GM15510 (cell line): ENCODE data around the gene TMIE.

ENCODE experiments used
- POLR2A ChIP-seq: IDR thresholded peaks from 3 replicates; pipeline ENCODE4 v1.6.1; 2011; ENCODE audit warnings: borderline replicate concordance; ENCODE audit not compliant: insufficient read length; ENCODE audit errors: extremely low read depth

Gene TMIE

GRCh38 chr3:46665763-46666452 lies 35.3 kb upstream of the TMIE start:
- no peak for TF ChIP-seq POLR2A

GRCh38 chr3:46666453-46666845 lies 34.7 kb upstream of the TMIE start:
- TF ChIP-seq POLR2A, result no peak

GRCh38 chr3:46667061-46667621 lies 34.1 kb upstream of the TMIE start:
- TF ChIP-seq POLR2A, result no peak

GRCh38 chr3:46667657-46668056 lies 33.5 kb upstream of the TMIE start:
- TF ChIP-seq POLR2A, result no peak

- TF ChIP-seq POLR2A, result no peak
These were observed 33.1 kb upstream of the TMIE start for GRCh38 chr3:46668116-46668515.

- TF ChIP-seq POLR2A, result no peak
These were observed 32.6 kb upstream of the TMIE start for GRCh38 chr3:46668591-46668990.

- no peak for TF ChIP-seq POLR2A
These were observed 31.8 kb upstream of the TMIE start for GRCh38 chr3:46669191-46669999.

GRCh38 chr3:46670000-46670890 lies 30.9 kb upstream of the TMIE start:
- TF ChIP-seq POLR2A, result no peak

GRCh38 chr3:46670891-46671427 lies 30.2 kb upstream of the TMIE start:
- TF ChIP-seq POLR2A, result no peak

- no peak for TF ChIP-seq POLR2A
These were observed 29.4 kb upstream of the TMIE start for GRCh38 chr3:46671541-46672348.

- no peak for TF ChIP-seq POLR2A
These were observed 28.9 kb upstream of the TMIE start for GRCh38 chr3:46672349-46672695.

- TF ChIP-seq POLR2A, result no peak
These were observed 27.8 kb upstream of the TMIE start for GRCh38 chr3:46673151-46674030.

GRCh38 chr3:46674031-46674845 lies 27.0 kb upstream of the TMIE start:
- TF ChIP-seq POLR2A, result no peak

GRCh38 chr3:46675426-46675825 lies 25.8 kb upstream of the TMIE start:
- TF ChIP-seq POLR2A, result no peak
